Endodermal cell (in vitro differentiated cells): ENCODE measurements around the gene KRTAP4-8. TPM values are rescaled to one million over a fixed set of nuclear protein-coding genes. Genes with fewer than 3 reads are reported as not detected.
"Not testable (repeated sequence)": the region's sequence is repeated elsewhere in the genome, so short reads cannot be mapped to it uniquely, and the experiment has no call there.

ENCODE experiments used
- DNase-seq: peaks from one replicate; pipeline ENCODE4 v3.0.0-alpha.2; 2017
- H3K27ac ChIP-seq: 2 replicates; pipeline ENCODE4 v1.5.1; 2013; ENCODE audit warnings: mild to moderate bottlenecking, low read depth, low read length, moderate library complexity
- H3K27me3 ChIP-seq: 2 replicates; pipeline ENCODE4 v1.6.1; 2013; ENCODE audit warnings: mild to moderate bottlenecking, low read length, moderate library complexity; ENCODE audit not compliant: insufficient read depth, control insufficient read depth, poor library complexity, severe bottlenecking
- H3K36me3 ChIP-seq: 2 replicates; pipeline ENCODE4 v1.7.0; 2013; ENCODE audit warnings: mild to moderate bottlenecking, low read length, moderate library complexity; ENCODE audit not compliant: control insufficient read depth, insufficient read depth
- H3K4me1 ChIP-seq: one replicate; pipeline ENCODE4 v1.7.0; 2013; ENCODE audit warnings: low read length; ENCODE audit not compliant: control insufficient read depth, insufficient read depth
- H3K4me3 ChIP-seq: 2 replicates; pipeline ENCODE4 v1.5.1; 2013; ENCODE audit warnings: mild to moderate bottlenecking, low read length, moderate library complexity
- H3K9ac ChIP-seq: 2 replicates; pipeline ENCODE4 v1.6.1; 2013; ENCODE audit warnings: mild to moderate bottlenecking, low read length, moderate library complexity; ENCODE audit not compliant: poor library complexity, severe bottlenecking; ENCODE audit errors: extremely low read depth
- H3K9me3 ChIP-seq: 2 replicates; pipeline ENCODE4 v1.6.1; 2013; ENCODE audit warnings: mild to moderate bottlenecking, low read length, moderate library complexity; ENCODE audit not compliant: control insufficient read depth
- H3K27ac Mint-ChIP-seq: 2 replicates; pipeline ENCODE4 v1.8.0; 2020; ENCODE audit warnings: mixed read lengths
- H3K27me3 Mint-ChIP-seq: 2 replicates; pipeline ENCODE4 v1.8.0; 2021; ENCODE audit warnings: mild to moderate bottlenecking, mixed read lengths; ENCODE audit not compliant: insufficient read depth
- H3K36me3 Mint-ChIP-seq: 2 replicates; pipeline ENCODE4 v1.8.0; 2020; ENCODE audit warnings: low read depth, mixed read lengths
- H3K4me1 Mint-ChIP-seq: 2 replicates; pipeline ENCODE4 v1.8.0; 2020; ENCODE audit warnings: mixed read lengths
- H3K4me3 Mint-ChIP-seq: 2 replicates; pipeline ENCODE4 v1.8.0; 2020; ENCODE audit warnings: mild to moderate bottlenecking, moderate library complexity, mixed read lengths
- H3K9me3 Mint-ChIP-seq: 2 replicates; pipeline ENCODE4 v1.8.0; 2020; ENCODE audit warnings: mild to moderate bottlenecking, mixed read lengths
- CTCF ChIP-seq: fragments of 200-600 bp; sonication (generic); conservative IDR thresholded peaks from 2 replicates; pipeline ENCODE4 v1.5.0; 2021; ENCODE audit warnings: antibody characterized with exemption, mild to moderate bottlenecking
- WGBS, 2 experiments: methylation state at CpG; one replicate each; pipeline versions ENCODE4 v1.1.5 to v1.1.7; 2013; ENCODE audit warnings: missing lambda C conversion rate in 2 of 2, mixed read lengths in 1 of 2; ENCODE audit not compliant: insufficient coverage in 1 of 2, insufficient read length in 1 of 2; 5-methylcytosine and 5-hydroxymethylcytosine counted together
- total RNA-seq, 2 donors: library from RNA; stranded (reverse); fragmentation: NEBNext Ultra II Directional in 1 of 2; extraction: Animal tissue kit (Norgen Biotek cat#: 25700) in 1 of 2; gene quantifications; 2 replicates in 1 of 2; 3 replicates in 1 of 2; pipeline ENCODE4 v1.2.1, GENCODE V29; 2021

The KRTAP4-8 gene
- total RNA-seq, 2 donors from 2014 or later: not detected

- Mint-ChIP-seq H3K27me3 (peaks cover 8% of the 10 kb centered on the region), H3K27ac (no peak overlapping the region), H3K9me3 (peaks cover 20% of the 10 kb centered on the region), H3K4me3 (no peak overlapping the region), H3K36me3 (no peaks in the 10 kb centered on the region), H3K4me1 (no peaks in the 10 kb centered on the region)
- WGBS, 2 experiments: 89 to 93% methylated on average over 5 of the region's 5 CpGs
- Histone ChIP-seq H3K9ac (no peak overlapping the region), H3K27ac (no peak overlapping the region), H3K9me3 (peaks cover 23% of the 10 kb centered on the region), H3K4me3 (no peak overlapping the region), H3K4me1 (no peaks in the 10 kb centered on the region), H3K27me3 (no peaks in the 10 kb centered on the region), H3K36me3 (no peaks in the 10 kb centered on the region)
- DNase-seq: no peak
- no peak for TF ChIP-seq CTCF
Observed at GRCh38 chr17:41116297-41116696, 18.4 kb upstream of the KRTAP4-8 start.

- no peaks in the 10 kb centered on the region for H3K36me3 Mint-ChIP-seq
- Histone ChIP-seq H3K4me3 (no peak overlapping the region), H3K9me3 (peaks cover 32% of the 10 kb centered on the region), H3K4me1 (no peaks in the 10 kb centered on the region), H3K36me3 (no peaks in the 10 kb centered on the region), H3K27me3 (no peaks in the 10 kb centered on the region), H3K27ac (no peak overlapping the region), H3K9ac (no peak overlapping the region)
- H3K27me3 Mint-ChIP-seq: no peaks in the 10 kb centered on the region
- H3K4me1 Mint-ChIP-seq: peaks cover 9% of the 10 kb centered on the region
- H3K27ac Mint-ChIP-seq: no peak overlapping the region
- H3K9me3 Mint-ChIP-seq: peaks cover 34% of the 10 kb centered on the region
- no peak overlapping the region for H3K4me3 Mint-ChIP-seq
- WGBS, 2 experiments: 56 to 100% methylated on average over 1 of the region's 2 CpGs
- no peak for DNase-seq
- TF ChIP-seq CTCF: no peak
Observed at GRCh38 chr17:41111151-41111885, 13.4 kb upstream of the KRTAP4-8 start.

- H3K4me3 ChIP-seq, H3K4me1 ChIP-seq, H3K27me3 Mint-ChIP-seq, H3K27me3 ChIP-seq, H3K27ac Mint-ChIP-seq, H3K36me3 ChIP-seq, H3K4me3 Mint-ChIP-seq, H3K27ac ChIP-seq, DNase-seq, H3K4me1 Mint-ChIP-seq, H3K36me3 Mint-ChIP-seq, H3K9ac ChIP-seq: not testable (repeated sequence)
- H3K9me3 ChIP-seq: peaks cover 32% of the 10 kb centered on the region
- WGBS, 2 experiments: 40 to 64% methylated on average over 1 of the region's 1 CpG
- H3K9me3 Mint-ChIP-seq: peaks cover 31% of the 10 kb centered on the region
Observed at GRCh38 chr17:41108728-41109386, 10.9 kb upstream of the KRTAP4-8 start.
